GM23338 (cell line): Measurements from ENCODE around the gene PPM1N. TPM values are rescaled to one million over a fixed set of nuclear protein-coding genes. Genes with fewer than 3 reads are reported as not detected.
A peak's percentile ranks its signal among the peaks of the same experiment; 100 is the strongest.

Source experiments
- ATAC-seq: fragments of 200-7000 bp; cut with Tn5 transposase; 3 replicates; pipeline ENCODE4 v1.9.1; 2020
- DNase-seq: peaks from one replicate; pipeline ENCODE4 v3.0.0-alpha.2; 2015; ENCODE audit warnings: low spot score
- H2AFZ ChIP-seq: fragments of 200-600 bp; sonication (generic); 2 replicates; pipeline ENCODE4 v1.8.0; 2016; ENCODE audit warnings: antibody characterized with exemption, mild to moderate bottlenecking, moderate library complexity
- H3F3A ChIP-seq: fragments of 200-600 bp; sonication (generic); replicated peaks from 2 replicates; pipeline ENCODE4 v1.8.0; 2017; ENCODE audit warnings: antibody characterized with exemption, mixed run types, low read depth
- H3K27ac ChIP-seq: fragments of 200-600 bp; sonication (generic); 2 replicates; pipeline ENCODE4 v1.6.1; 2016; ENCODE audit warnings: low read depth
- H3K27me3 ChIP-seq: fragments of 200-600 bp; sonication (generic); 2 replicates; pipeline ENCODE4 v1.8.0; 2016; ENCODE audit warnings: mild to moderate bottlenecking, mixed run types, moderate library complexity; ENCODE audit not compliant: insufficient read depth
- H3K36me3 ChIP-seq: fragments of 200-600 bp; sonication (generic); 2 replicates; pipeline ENCODE4 v1.8.0; 2016; ENCODE audit warnings: mild to moderate bottlenecking; ENCODE audit not compliant: insufficient read depth
- H3K4me1 ChIP-seq: fragments of 200-600 bp; sonication (generic); 2 replicates; pipeline ENCODE4 v1.8.0; 2016; ENCODE audit warnings: mild to moderate bottlenecking, moderate library complexity; ENCODE audit not compliant: insufficient read depth
- H3K4me2 ChIP-seq: fragments of 200-600 bp; sonication (generic); 2 replicates; pipeline ENCODE4 v1.7.1; 2017; ENCODE audit warnings: mixed run types
- H3K4me3 ChIP-seq: fragments of 200-600 bp; sonication (generic); 2 replicates; pipeline ENCODE4 v1.6.1; 2016; ENCODE audit warnings: mixed run types
- H3K79me2 ChIP-seq: fragments of 200-600 bp; sonication (generic); replicated peaks from 2 replicates; pipeline ENCODE4 v1.8.0; 2017; ENCODE audit warnings: mild to moderate bottlenecking; ENCODE audit not compliant: insufficient read depth
- H3K9me2 ChIP-seq: fragments of 200-600 bp; sonication (generic); 2 replicates; pipeline ENCODE4 v1.8.0; 2017; ENCODE audit not compliant: insufficient read depth
- H4K20me1 ChIP-seq: fragments of 200-600 bp; sonication (generic); replicated peaks from 2 replicates; pipeline ENCODE4 v1.8.0; 2017; ENCODE audit warnings: mild to moderate bottlenecking; ENCODE audit not compliant: insufficient read depth
- H3K27ac Mint-ChIP-seq: 2 replicates; pipeline ENCODE4 v1.8.0; 2020; ENCODE audit warnings: inconsistent platforms, mild to moderate bottlenecking, moderate library complexity, mixed read lengths
- H3K27me3 Mint-ChIP-seq: 3 replicates; pipeline ENCODE4 v1.8.0; 2022; ENCODE audit warnings: low read depth, mild to moderate bottlenecking, moderate library complexity, mixed read lengths, inconsistent platforms; ENCODE audit not compliant: insufficient read depth, poor library complexity
- H3K36me3 Mint-ChIP-seq: 3 replicates; pipeline ENCODE4 v1.8.0; 2021; ENCODE audit warnings: low read depth, mild to moderate bottlenecking, inconsistent platforms, moderate library complexity, mixed read lengths
- H3K4me1 Mint-ChIP-seq: 3 replicates; pipeline ENCODE4 v1.8.0; 2020; ENCODE audit warnings: mild to moderate bottlenecking, inconsistent platforms, mixed read lengths
- H3K4me3 Mint-ChIP-seq: 3 replicates; pipeline ENCODE4 v1.8.0; 2021; ENCODE audit warnings: moderate library complexity, mild to moderate bottlenecking, inconsistent platforms, mixed read lengths
- H3K9me3 Mint-ChIP-seq: 3 replicates; pipeline ENCODE4 v1.8.0; 2020; ENCODE audit warnings: moderate library complexity, mild to moderate bottlenecking, inconsistent platforms, mixed read lengths
- CREB1 ChIP-seq: fragments of 250-450 bp; sonication (Bioruptor Pico); IDR thresholded peaks from 2 replicates; pipeline ENCODE4 v1.5.0; 2020; ENCODE audit warnings: low read depth, mild to moderate bottlenecking, moderate library complexity
- EZH2 ChIP-seq: fragments of 200-600 bp; sonication (generic); IDR thresholded peaks from one replicate; pipeline ENCODE4 v1.8.0; 2017; ENCODE audit warnings: antibody characterized with exemption, mild to moderate bottlenecking, low read depth; ENCODE audit not compliant: unreplicated experiment
- EZH2phosphoT487 ChIP-seq: fragments of 200-600 bp; sonication (generic); IDR thresholded peaks from one replicate; pipeline ENCODE4 v1.8.1; 2018; ENCODE audit warnings: antibody characterized with exemption; ENCODE audit not compliant: unreplicated experiment
- JUNB ChIP-seq: IDR thresholded peaks from one replicate; pipeline ENCODE4 v1.6.1; 2016; ENCODE audit warnings: antibody characterized with exemption; ENCODE audit not compliant: unreplicated experiment
- NANOG ChIP-seq: IDR thresholded peaks from 2 replicates; pipeline ENCODE4 v1.6.1; 2016; ENCODE audit warnings: antibody characterized with exemption, borderline replicate concordance
- STAT1 ChIP-seq: IDR thresholded peaks from one replicate; pipeline ENCODE4 v1.6.1; 2016; ENCODE audit warnings: antibody characterized with exemption; ENCODE audit not compliant: unreplicated experiment
- ZNF114 ChIP-seq: fragments of 250-450 bp; sonication (Bioruptor Pico); IDR thresholded peaks from 2 replicates; pipeline ENCODE4 v1.5.0; 2020; ENCODE audit warnings: mild to moderate bottlenecking, moderate library complexity
- polyA plus RNA-seq: library from polyadenylated mRNA; unstranded; fragments of >200 nt; fragmentation: Nextera tagmentation; extraction: Ambion mirVana; gene quantifications from 2 replicates; pipeline ENCODE4 v1.2.1, GENCODE V29; 2016
- total RNA-seq: library from RNA; depleted of rRNA; stranded (reverse); fragments of >200 nt; shearing (Covaris generic); gene quantifications from 2 replicates; pipeline ENCODE4 v1.2.3, GENCODE V29; 2014
- TF ChIP-seq, protein P1 (sequence below): IDR thresholded peaks from one replicate; pipeline ENCODE4 v1.6.1; 2018; ENCODE audit warnings: antibody characterized with exemption; ENCODE audit not compliant: unreplicated experiment
- TF ChIP-seq, protein P2 (sequence below): fragments of 250-450 bp; sonication (Bioruptor Pico); IDR thresholded peaks from 2 replicates; pipeline ENCODE4 v1.5.0; 2020; ENCODE audit warnings: mild to moderate bottlenecking, moderate library complexity

Gene PPM1N
- total and polyA plus RNA-seq, 2 experiments from 2014 or later: 15.2 to 25.1 TPM

DNA sequence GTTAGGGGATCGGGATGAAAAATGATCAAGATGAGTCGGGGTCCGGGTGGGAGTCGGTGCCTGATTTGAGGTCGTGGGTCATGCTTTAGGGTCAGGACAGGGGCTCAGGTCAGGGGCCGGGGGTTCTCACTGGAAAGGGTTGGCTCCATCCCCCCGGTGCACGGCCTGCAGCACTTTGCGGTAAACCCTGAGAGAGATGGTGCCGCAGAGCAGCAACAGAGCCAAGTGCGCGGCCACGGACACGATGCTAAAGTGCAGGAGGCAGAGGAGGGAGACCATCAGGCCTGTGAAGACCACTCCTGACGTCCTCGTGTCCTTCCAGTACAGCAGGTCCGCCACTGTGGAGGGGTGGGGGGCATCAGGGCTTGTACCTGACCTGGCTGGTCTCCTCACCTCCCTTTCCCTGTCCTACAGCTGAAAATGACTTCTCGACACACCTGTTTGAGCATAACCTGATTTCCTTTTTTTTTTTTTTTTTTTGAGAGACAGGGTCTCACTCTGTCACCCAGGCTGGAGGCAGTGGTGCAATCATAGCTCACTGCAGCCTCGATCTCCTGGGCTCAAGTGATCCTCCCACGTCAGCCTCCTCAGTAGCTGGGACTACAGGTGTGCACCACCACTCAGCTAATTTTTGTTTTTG lies 8.9 kb upstream of the PPM1N start (continued):
- TF ChIP-seq, protein P1, sequence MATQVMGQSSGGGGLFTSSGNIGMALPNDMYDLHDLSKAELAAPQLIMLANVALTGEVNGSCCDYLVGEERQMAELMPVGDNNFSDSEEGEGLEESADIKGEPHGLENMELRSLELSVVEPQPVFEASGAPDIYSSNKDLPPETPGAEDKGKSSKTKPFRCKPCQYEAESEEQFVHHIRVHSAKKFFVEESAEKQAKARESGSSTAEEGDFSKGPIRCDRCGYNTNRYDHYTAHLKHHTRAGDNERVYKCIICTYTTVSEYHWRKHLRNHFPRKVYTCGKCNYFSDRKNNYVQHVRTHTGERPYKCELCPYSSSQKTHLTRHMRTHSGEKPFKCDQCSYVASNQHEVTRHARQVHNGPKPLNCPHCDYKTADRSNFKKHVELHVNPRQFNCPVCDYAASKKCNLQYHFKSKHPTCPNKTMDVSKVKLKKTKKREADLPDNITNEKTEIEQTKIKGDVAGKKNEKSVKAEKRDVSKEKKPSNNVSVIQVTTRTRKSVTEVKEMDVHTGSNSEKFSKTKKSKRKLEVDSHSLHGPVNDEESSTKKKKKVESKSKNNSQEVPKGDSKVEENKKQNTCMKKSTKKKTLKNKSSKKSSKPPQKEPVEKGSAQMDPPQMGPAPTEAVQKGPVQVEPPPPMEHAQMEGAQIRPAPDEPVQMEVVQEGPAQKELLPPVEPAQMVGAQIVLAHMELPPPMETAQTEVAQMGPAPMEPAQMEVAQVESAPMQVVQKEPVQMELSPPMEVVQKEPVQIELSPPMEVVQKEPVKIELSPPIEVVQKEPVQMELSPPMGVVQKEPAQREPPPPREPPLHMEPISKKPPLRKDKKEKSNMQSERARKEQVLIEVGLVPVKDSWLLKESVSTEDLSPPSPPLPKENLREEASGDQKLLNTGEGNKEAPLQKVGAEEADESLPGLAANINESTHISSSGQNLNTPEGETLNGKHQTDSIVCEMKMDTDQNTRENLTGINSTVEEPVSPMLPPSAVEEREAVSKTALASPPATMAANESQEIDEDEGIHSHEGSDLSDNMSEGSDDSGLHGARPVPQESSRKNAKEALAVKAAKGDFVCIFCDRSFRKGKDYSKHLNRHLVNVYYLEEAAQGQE: no peak
- no peak for TF ChIP-seq EZH2phosphoT487
- TF ChIP-seq EZH2: no peak
- no peak for TF ChIP-seq CREB1 (CRISPR knock-in tag)

DNA sequence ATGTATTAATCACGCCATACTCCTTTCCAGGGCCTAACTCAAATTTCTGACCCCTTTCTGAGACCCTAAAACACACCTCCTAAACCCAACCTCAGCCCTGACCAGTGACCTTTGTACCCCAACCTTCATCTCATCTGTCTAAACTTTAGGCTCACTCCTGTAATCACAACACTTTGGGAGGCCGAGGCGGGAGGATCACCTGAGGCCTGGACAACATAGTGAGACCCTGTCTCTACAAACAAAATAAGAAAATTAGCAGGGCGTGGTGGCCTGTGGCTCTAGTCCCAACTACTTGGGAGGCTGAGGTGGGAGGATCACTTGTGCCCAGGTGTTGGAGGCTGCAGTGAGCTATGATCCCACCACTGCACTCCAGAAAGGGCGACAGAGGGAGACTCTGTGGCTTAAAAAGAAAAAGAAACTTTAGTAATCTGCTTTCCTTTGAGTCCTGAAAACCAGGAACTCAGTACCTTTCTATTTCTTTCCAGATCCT lies 6.1 kb upstream of the PPM1N start:
- Histone ChIP-seq H3K4me2 (peak overlapping the region; percentile 79), H3K4me1 (peaks cover 10% of the 10 kb centered on the region; the same call in 1 of the 2 replicates), H3K27ac (no peak overlapping the region), H3K79me2 (no peaks in the 10 kb centered on the region), H3F3A (peaks cover 17% of the 10 kb centered on the region), H3K36me3 (no peaks in the 10 kb centered on the region), H2AFZ (no peak overlapping the region), H3K4me3 (peak overlapping the region; percentile 71), H4K20me1 (peaks cover 2% of the 10 kb centered on the region; the same call in 1 of the 2 replicates), H3K27me3 (peaks cover 8% of the 10 kb centered on the region; the same call in 1 of the 2 replicates), H3K9me2 (no peaks in the 10 kb centered on the region)
- ATAC-seq (no peak), DNase-seq (no peak)
- Mint-ChIP-seq H3K4me1 (peaks cover 21% of the 10 kb centered on the region), H3K27me3 (peaks cover 26% of the 10 kb centered on the region), H3K27ac (peak overlapping the region; percentile 66), H3K4me3 (peak overlapping the region; percentile 81), H3K9me3 (no peaks in the 10 kb centered on the region; the same call in 2 of the 3 replicates), H3K36me3 (peaks cover 4% of the 10 kb centered on the region; the same call in 1 of the 3 replicates)
- no peak for TF ChIP-seq STAT1
- no peak for TF ChIP-seq EZH2phosphoT487
- TF ChIP-seq NANOG: no peak
- TF ChIP-seq, protein P2, sequence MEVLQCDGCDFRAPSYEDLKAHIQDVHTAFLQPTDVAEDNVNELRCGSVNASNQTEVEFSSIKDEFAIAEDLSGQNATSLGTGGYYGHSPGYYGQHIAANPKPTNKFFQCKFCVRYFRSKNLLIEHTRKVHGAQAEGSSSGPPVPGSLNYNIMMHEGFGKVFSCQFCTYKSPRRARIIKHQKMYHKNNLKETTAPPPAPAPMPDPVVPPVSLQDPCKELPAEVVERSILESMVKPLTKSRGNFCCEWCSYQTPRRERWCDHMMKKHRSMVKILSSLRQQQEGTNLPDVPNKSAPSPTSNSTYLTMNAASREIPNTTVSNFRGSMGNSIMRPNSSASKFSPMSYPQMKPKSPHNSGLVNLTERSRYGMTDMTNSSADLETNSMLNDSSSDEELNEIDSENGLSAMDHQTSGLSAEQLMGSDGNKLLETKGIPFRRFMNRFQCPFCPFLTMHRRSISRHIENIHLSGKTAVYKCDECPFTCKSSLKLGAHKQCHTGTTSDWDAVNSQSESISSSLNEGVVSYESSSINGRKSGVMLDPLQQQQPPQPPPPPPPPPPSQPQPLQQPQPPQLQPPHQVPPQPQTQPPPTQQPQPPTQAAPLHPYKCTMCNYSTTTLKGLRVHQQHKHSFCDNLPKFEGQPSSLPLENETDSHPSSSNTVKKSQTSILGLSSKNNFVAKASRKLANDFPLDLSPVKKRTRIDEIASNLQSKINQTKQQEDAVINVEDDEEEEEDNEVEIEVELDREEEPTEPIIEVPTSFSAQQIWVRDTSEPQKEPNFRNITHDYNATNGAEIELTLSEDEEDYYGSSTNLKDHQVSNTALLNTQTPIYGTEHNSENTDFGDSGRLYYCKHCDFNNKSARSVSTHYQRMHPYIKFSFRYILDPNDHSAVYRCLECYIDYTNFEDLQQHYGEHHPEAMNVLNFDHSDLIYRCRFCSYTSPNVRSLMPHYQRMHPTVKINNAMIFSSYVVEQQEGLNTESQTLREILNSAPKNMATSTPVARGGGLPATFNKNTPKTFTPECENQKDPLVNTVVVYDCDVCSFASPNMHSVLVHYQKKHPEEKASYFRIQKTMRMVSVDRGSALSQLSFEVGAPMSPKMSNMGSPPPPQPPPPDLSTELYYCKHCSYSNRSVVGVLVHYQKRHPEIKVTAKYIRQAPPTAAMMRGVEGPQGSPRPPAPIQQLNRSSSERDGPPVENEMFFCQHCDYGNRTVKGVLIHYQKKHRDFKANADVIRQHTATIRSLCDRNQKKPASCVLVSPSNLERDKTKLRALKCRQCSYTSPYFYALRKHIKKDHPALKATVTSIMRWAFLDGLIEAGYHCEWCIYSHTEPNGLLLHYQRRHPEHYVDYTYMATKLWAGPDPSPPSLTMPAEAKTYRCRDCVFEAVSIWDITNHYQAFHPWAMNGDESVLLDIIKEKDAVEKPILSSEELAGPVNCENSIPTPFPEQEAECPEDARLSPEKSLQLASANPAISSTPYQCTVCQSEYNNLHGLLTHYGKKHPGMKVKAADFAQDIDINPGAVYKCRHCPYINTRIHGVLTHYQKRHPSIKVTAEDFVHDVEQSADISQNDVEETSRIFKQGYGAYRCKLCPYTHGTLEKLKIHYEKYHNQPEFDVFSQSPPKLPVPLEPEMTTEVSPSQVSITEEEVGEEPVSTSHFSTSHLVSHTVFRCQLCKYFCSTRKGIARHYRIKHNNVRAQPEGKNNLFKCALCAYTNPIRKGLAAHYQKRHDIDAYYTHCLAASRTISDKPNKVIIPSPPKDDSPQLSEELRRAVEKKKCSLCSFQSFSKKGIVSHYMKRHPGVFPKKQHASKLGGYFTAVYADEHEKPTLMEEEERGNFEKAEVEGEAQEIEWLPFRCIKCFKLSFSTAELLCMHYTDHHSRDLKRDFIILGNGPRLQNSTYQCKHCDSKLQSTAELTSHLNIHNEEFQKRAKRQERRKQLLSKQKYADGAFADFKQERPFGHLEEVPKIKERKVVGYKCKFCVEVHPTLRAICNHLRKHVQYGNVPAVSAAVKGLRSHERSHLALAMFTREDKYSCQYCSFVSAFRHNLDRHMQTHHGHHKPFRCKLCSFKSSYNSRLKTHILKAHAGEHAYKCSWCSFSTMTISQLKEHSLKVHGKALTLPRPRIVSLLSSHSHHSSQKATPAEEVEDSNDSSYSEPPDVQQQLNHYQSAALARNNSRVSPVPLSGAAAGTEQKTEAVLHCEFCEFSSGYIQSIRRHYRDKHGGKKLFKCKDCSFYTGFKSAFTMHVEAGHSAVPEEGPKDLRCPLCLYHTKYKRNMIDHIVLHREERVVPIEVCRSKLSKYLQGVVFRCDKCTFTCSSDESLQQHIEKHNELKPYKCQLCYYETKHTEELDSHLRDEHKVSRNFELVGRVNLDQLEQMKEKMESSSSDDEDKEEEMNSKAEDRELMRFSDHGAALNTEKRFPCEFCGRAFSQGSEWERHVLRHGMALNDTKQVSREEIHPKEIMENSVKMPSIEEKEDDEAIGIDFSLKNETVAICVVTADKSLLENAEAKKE: no peak
- TF ChIP-seq ZNF114 (CRISPR knock-in tag): no peak
- no peak for TF ChIP-seq EZH2
- TF ChIP-seq CREB1 (CRISPR knock-in tag): no peak
- no peak for TF ChIP-seq JUNB
- TF ChIP-seq, protein P1: no peak
